Activated B cell treated with CpG ODN at 0.5 μM for 24 hours (primary cell): ENCODE results near the gene TENM4. TPM values are rescaled to one million over a fixed set of nuclear protein-coding genes. Genes with fewer than 3 reads are reported as not detected.

Source experiments
- ATAC-seq: fragments of 200-7000 bp; cut with Tn5 transposase; one replicate; pipeline ENCODE4 v1.10.0; 2021; ENCODE audit warnings: low read depth, mild to moderate bottlenecking, moderate library complexity
- CTCF ChIA-PET: fragments of 350-600 bp; sonication (Branson Sonifier 250); formaldehyde crosslinking; loops from one replicate; lab custom pipeline; 2021; ENCODE audit warnings: antibody characterized with exemption; lab: Charles Lee
- POLR2A ChIA-PET: fragments of 350-600 bp; sonication (Branson Sonifier 250); formaldehyde crosslinking; loops from one replicate; lab custom pipeline; 2021; ENCODE audit warnings: antibody characterized with exemption; lab: Charles Lee
- DNase-seq: peaks from one replicate; pipeline ENCODE4 v3.0.0; 2022
- H3K27ac Mint-ChIP-seq: one replicate; pipeline ENCODE4 v1.8.0; 2020; ENCODE audit warnings: mixed read lengths
- H3K27me3 Mint-ChIP-seq: one replicate; pipeline ENCODE4 v1.8.0; 2021; ENCODE audit warnings: mixed read lengths
- H3K36me3 Mint-ChIP-seq: one replicate; pipeline ENCODE4 v1.8.0; 2021; ENCODE audit warnings: low read depth, mixed read lengths
- H3K4me1 Mint-ChIP-seq: one replicate; pipeline ENCODE4 v1.8.0; 2021; ENCODE audit warnings: mixed read lengths
- H3K4me3 Mint-ChIP-seq: one replicate; pipeline ENCODE4 v1.8.0; 2020; ENCODE audit warnings: mild to moderate bottlenecking, mixed read lengths
- H3K9me3 Mint-ChIP-seq: one replicate; pipeline ENCODE4 v1.8.0; 2020; ENCODE audit warnings: mixed read lengths
- intact Hi-C: fragments of 100-400 bp; cut with micrococcal nuclease; formaldehyde crosslinking; loops from one replicate; pipeline ENCODE4 v1.15.1; 2024
- total RNA-seq: library from RNA; stranded (reverse); gene quantifications from 2 replicates; pipeline ENCODE4 v1.2.3, GENCODE V29; 2022
- TF ChIP-seq, protein P1 (sequence below): fragments of 200-600 bp; IDR thresholded peaks from one replicate; pipeline ENCODE4 v1.8.0; 2022; ENCODE audit warnings: antibody characterized with exemption, mild to moderate bottlenecking

Gene TENM4
- total RNA-seq, 1 donor from 2014 or later: 2.4 TPM

GRCh38 chr11:78926633-78927338 is 514.0 kb downstream of the TENM4 start:
- CTCF ChIA-PET: no interaction called here
- POLR2A ChIA-PET: no interaction called here
- Mint-ChIP-seq H3K27me3 (peaks cover 2% of the 10 kb centered on the region), H3K27ac (no peak overlapping the region), H3K36me3 (no peaks in the 10 kb centered on the region), H3K4me3 (no peak overlapping the region), H3K4me1 (no peaks in the 10 kb centered on the region), H3K9me3 (no peaks in the 10 kb centered on the region)
- intact Hi-C loops: no loop called here
- DNase-seq (no peak), ATAC-seq (no peak)
- TF ChIP-seq, protein P1, sequence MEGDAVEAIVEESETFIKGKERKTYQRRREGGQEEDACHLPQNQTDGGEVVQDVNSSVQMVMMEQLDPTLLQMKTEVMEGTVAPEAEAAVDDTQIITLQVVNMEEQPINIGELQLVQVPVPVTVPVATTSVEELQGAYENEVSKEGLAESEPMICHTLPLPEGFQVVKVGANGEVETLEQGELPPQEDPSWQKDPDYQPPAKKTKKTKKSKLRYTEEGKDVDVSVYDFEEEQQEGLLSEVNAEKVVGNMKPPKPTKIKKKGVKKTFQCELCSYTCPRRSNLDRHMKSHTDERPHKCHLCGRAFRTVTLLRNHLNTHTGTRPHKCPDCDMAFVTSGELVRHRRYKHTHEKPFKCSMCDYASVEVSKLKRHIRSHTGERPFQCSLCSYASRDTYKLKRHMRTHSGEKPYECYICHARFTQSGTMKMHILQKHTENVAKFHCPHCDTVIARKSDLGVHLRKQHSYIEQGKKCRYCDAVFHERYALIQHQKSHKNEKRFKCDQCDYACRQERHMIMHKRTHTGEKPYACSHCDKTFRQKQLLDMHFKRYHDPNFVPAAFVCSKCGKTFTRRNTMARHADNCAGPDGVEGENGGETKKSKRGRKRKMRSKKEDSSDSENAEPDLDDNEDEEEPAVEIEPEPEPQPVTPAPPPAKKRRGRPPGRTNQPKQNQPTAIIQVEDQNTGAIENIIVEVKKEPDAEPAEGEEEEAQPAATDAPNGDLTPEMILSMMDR: no peak

- CTCF ChIA-PET: no interaction called here
- H3K4me3 Mint-ChIP-seq: no peak overlapping the region
These were observed 515.4 kb downstream of the TENM4 start for GRCh38 chr11:78925387-78925786.

GRCh38 chr11:78922859-78923625 is 517.8 kb downstream of the TENM4 start:
- Mint-ChIP-seq H3K27ac (no peak overlapping the region), H3K4me3 (no peak overlapping the region), H3K4me1 (no peaks in the 10 kb centered on the region), H3K9me3 (no peaks in the 10 kb centered on the region), H3K36me3 (no peaks in the 10 kb centered on the region), H3K27me3 (peaks cover 4% of the 10 kb centered on the region)
- ChIA-PET POLR2A (no interaction called here), CTCF (no interaction called here)
- TF ChIP-seq, protein P1: no peak
- ATAC-seq (no peak), DNase-seq (no peak)
- intact Hi-C loops: no loop called here

More at GRCh38 chr11:78925387-78925786, 515.4 kb downstream of the TENM4 start:
- POLR2A ChIA-PET: no interaction called here
- no peaks in the 10 kb centered on the region for H3K36me3 Mint-ChIP-seq
- H3K9me3 Mint-ChIP-seq: no peaks in the 10 kb centered on the region
- TF ChIP-seq, protein P1: no peak
- intact Hi-C loops: no loop called here
- ATAC-seq (no peak), DNase-seq (no peak)
- no peaks in the 10 kb centered on the region for H3K4me1 Mint-ChIP-seq
- H3K27me3 Mint-ChIP-seq: peaks cover 2% of the 10 kb centered on the region
- no peak overlapping the region for H3K27ac Mint-ChIP-seq

DNA sequence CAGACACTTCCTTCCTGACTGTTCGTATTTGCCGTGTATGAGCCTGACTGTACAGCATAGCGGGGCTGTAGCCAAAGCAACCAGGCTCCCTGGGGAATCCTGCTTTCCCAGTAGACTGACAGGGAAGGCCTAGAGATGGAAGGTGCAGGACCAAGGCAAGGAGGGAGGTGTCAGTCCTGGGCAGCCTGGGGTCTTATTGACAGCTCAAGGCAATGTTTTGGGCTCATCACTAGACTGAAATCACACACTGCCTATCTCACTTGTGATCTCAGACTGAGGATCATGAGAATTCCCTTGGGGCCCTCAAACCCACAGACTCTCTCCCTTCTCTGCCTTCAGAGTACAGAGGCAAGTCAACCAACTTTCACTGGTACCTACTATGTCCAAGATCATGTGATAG is 519.3 kb downstream of the TENM4 start:
- POLR2A ChIA-PET: no interaction called here
- intact Hi-C loops: no loop called here
- DNase-seq (no peak), ATAC-seq (no peak)
- no peaks in the 10 kb centered on the region for H3K4me1 Mint-ChIP-seq
- H3K27me3 Mint-ChIP-seq: peaks cover 4% of the 10 kb centered on the region
- no peaks in the 10 kb centered on the region for H3K36me3 Mint-ChIP-seq
- no peak overlapping the region for H3K4me3 Mint-ChIP-seq
- TF ChIP-seq, protein P1: no peak
- H3K27ac Mint-ChIP-seq: no peak overlapping the region
- H3K9me3 Mint-ChIP-seq: no peaks in the 10 kb centered on the region
- CTCF ChIA-PET: no interaction called here

GRCh38 chr11:78920329-78920728 is 520.5 kb downstream of the TENM4 start:
- Mint-ChIP-seq H3K4me3 (no peak overlapping the region), H3K4me1 (no peaks in the 10 kb centered on the region), H3K27me3 (peaks cover 4% of the 10 kb centered on the region), H3K9me3 (no peaks in the 10 kb centered on the region), H3K27ac (no peak overlapping the region), H3K36me3 (no peaks in the 10 kb centered on the region)
- POLR2A ChIA-PET: no interaction called here
- ATAC-seq (no peak), DNase-seq (no peak)
- intact Hi-C loops: no loop called here
- CTCF ChIA-PET: no interaction called here
- TF ChIP-seq, protein P1: no peak
